ENCODE data around the gene TMEM63B.

DNA sequence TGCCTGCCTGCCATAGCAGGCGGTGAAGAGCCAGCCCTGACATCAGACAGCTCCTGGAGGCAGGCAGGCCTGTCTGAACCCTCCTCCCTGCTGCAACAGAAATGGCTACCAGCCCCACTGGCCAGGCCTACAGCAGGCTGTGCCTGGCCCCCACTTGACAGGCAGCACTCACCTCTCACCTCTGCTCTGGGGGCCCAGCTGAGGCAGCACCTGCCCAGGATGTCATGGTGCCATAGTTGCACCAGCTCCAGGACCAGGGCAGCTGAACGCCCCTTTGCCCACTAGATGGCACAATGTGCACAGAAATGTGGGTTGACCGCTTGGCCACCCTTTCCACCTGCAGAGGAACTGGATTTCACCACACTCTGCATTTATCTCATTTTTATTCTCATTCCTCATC lies 30.7 kb upstream of the TMEM63B start:
- TF ChIP-seq CTCF (IDR thresholded peaks at IDR 0.05) (peak; percentile 46 to 88 (median 80)), POLR2A (IDR thresholded peaks at IDR 0.05) (no peak)

Measured in thyroid gland (tissue), 4 donors.